SIG-M5 (cell line): ENCODE measurements around the gene XKR3.
"Not testable (repeated sequence)": the region's sequence is repeated elsewhere in the genome, so short reads cannot be mapped to it uniquely, and the experiment has no call there.

Experiments used
- DNase-seq: peaks from one replicate; lab custom pipeline; 2025; lab: John Stamatoyannopoulos, UW

Gene XKR3

DNA sequence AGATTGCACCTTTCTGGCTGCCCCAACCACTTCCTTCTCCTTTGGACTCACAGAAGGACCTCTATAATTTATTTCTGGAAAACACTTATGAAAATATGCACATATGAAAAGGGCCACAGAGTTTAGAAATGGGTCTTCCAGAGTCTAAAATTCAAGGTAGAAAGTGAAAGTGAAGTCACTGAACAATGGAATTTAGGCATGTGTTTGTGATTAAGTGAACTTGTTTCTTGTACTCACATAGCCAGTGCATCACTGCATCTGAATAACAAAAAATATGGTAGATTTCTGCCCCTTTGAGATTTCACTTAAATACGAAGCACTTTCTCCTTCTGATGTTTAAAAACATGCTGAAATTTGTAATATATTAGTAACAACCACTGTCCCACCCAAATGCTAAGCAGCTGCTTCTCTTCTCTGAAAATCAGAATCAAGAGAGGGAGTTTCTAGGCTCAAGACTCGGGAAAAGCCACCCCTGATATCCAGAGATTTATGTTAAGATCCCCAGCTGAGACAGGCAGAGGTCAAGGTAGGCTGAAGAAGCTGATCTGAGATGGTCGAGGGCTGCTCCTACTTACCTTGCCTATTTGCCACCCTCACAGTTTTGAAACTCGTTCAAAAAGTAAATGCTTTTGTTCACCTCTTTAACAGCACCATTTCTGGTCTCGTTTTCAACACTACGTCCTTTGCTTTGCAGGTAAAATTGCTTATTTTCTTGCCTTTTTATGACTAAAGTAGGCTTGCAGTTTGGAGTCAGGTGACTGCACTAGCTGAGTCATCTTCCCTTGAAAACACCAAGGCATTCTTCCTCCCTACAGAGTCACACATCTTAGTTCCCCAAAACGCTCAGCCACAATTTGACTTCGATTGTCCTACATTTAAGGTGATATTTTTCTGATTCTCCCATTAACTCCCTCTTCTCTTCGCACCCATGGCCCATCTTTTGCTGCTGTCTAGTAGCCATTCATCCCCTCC is at the start of gene XKR3:
Gene XKR3 (minus strand): TSS at position 696 of the 972 bp plus-strand sequence. CDS start 17,338 bp downstream, outside the sequence.
- peak; percentile 24 for DNase-seq

DNA sequence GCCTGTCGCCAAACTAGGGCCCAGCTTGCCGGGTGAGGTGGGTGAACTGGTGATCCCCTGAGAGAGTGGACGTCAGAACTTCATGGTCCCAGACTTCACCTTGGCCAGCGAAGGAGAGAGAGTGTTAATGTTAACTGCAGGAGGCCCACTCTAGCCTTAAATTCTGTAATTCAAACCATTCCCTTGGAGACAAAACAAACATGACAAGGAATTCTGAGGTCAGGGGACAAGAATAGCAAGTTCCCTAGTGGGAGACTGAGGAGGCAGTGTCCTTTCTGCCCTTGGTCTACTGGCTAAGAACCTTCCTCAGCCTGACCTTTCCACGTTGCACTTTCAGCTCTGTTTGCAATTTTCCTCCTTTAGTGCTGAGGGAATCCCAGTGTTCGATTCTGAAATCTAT is 44.4 kb upstream of the XKR3 start:
- not testable (repeated sequence) for DNase-seq

DNA sequence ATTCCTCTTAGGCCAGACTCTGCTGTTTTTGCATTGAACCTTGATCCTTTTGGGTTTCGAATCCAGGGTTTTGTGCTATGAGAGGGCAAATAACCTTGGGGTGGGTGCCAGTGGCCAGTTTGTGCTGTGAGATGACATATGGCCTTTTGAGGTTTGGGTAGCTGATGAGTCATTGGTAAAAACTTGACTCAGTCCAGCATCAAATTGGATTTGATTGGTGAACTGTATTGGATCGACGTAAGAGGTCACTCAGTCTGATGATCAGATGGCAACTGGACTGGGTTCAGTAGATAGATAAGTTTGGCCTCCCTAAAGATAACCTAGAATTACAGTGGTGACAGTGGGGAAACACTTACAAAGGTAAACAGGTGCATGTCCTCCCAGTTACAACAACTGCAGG is 41.0 kb upstream of the XKR3 start:
- no peak for DNase-seq

DNA sequence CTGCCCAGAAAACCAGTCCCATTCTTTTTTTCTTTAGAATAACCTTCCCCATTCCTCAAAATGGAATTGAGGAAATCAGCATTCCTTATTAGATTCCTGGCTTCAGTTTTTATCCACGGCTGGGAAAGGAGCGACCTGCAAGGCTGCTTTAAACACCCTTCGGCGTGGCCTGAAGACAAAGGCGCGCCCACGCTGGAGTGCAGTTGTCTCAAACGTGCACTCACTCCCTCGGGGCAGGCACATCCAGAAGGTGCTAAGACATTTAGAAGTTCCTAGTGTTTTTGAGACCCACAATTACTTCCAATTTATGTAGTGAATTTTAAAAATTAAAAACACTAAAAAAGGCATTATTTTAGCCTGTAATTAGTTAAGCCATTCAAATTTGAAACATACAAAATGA is 31.6 kb upstream of the XKR3 start:
- not testable (repeated sequence) for DNase-seq

DNA sequence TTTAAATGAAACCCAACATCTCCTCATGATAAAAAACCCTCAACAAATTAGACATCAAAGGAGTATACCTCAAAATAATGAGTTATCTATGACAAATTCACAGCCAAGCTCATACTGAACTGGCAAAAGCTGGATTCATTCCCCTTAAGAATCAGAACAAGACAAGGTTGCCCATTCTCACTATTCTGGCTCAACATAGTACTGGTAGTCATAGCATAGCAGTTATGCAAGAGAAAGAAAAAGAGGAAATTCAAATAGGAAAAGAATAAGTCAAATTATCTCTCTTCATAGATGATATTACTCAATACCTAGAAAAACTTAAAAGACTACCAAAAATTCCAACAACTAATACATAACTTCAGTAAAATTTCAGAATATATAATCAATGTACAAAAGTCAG is 29.4 kb upstream of the XKR3 start:
- DNase-seq: no peak

DNA sequence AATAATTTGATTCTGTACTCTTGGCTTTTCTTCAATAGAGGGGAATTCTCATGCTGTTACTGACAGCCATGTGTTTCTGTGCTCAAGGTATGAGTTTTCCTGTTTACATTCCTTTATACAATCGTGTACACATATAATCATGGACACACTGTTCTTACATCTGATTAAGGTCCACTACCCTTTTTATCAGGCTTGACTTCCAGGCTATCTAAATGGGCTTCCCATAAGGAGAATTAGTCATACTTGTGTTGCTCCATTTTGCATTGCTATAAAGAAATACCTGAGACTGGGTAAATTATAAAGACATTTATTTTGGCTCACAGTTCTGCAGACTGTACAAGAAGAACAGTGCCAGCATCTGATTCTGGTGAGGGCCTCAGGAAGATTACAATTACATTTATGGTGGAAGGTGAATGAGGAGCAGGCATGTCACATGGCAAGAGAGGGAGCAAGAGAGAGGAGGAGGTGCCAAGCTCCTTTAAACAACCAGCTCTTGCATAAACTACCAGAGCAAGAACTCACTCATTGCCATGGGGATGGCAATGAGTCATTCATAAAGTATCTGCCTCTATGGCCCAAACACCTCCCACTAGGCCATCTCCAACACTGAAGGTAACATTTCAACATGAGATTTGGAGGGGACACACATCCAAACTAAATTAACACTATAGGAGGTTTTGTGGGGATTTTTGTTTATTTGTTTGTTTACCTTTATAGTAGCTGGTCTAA is 26.2 kb upstream of the XKR3 start:
- DNase-seq: not testable (repeated sequence)

DNA sequence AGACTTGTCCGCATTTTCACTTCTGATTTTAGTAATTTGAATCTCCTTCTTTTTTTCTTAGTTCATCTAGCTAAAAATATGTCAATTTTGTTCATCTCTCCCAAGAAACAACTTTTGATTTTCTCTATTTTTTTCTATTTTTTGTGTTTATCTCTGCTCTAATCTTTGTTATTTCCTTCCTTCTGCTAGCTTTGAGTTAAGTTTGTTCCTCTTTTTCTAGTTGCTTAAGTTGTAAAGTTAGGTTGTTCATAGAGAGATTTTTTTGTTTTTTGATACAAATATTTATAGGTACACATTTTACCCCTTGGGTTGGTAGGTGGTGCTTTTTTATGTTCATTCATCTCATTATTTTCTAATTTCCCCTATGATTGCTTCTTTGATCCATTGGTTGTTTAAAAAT is 22.1 kb upstream of the XKR3 start:
- no peak for DNase-seq

DNA sequence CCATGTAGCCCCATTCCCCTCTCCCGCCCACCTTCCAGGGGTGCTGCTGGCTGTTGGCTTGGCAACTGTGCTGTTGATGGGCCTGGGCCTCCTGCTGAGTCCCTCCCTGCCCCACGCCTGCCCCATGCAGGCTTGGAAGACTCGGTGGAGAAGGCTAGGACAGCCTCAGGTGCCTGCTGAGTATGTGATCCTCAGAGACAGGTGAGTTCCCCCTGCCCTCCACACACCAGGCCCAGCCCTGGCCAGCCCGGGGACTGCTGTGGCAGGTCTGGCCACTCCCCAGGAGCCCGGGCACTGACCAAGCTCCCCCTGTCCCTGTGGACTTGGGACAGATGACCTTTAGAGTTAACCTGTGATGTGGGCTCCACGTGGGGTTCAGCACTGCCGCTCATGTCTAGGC is 20.7 kb upstream of the XKR3 start:
- no peak for DNase-seq

DNA sequence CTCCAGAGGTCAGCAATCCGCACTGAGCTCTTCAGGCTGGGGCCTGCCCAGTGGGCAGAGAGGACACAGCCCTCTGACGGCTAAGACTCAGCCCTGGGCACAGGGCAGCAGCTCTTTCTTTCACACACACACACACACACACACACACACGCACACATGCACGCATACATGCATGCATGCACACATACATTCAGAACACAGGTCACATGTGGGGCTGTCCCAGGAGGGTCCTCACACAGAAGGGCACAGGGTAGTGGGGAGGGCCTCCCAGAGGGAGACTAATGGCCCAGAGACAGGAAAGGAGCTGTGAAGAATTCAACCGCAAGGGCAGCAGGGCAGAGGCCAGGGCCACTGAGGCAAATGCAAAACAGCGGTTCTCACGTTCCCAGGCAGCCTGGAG is 20.3 kb upstream of the XKR3 start:
- no peak for DNase-seq

DNA sequence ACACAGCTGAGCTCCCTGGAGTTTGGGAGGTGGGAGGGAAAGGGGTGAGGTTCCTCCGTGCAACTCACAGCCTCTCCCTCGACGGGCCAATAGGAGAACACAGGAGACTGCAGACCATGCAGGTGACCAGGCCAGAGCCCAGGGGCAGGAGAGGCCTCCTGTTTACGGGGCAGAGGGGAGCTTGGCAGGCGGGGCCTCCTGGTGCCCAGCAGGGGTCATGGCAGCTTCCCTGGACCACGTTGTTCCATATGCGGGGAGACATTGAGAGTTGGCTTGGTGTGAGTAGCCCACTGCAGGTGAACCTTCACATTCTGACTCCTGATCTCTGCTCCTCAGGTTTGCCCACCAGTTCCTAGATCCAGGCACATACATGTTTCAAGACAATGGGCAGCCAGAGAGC is 19.3 kb upstream of the XKR3 start:
- no peak for DNase-seq

DNA sequence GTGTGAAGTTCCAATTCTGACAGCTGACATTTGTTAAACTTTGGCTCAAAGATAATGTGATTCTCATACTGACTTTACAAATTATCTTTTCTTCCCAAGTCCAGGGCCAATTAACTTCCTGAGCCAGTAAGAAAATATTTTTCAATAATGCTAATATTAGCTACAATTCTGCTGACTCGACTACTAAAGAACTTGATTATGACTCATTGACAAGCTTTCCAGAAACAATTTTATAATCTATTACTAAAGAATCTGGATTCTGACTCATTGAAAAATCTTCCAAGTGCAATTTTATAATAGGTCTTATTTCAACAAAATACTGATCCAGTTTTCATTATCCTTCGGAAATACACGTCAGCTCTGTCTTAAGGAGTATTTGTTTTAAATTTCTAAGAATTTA is 12.9 kb upstream of the XKR3 start:
- no peak for DNase-seq

DNA sequence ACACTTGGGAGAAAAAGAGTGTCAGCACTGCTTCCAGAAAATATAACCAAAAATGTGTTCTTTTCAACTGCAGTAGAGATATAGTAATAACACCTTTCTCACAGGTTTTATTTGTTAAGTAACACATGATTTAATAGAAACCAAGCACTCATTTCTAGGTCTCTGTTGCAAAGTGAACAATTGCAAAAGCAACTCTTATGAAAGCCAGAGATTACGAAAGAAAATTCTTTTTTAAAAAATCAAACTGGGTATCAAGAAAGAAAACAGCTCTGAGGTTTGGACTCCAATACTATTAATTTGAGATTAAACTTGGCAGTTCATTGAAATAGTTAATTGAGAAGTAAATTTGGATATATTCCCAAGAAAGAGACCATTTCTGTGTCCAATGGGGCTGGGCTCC is 9.8 kb upstream of the XKR3 start:
- DNase-seq: no peak

DNA sequence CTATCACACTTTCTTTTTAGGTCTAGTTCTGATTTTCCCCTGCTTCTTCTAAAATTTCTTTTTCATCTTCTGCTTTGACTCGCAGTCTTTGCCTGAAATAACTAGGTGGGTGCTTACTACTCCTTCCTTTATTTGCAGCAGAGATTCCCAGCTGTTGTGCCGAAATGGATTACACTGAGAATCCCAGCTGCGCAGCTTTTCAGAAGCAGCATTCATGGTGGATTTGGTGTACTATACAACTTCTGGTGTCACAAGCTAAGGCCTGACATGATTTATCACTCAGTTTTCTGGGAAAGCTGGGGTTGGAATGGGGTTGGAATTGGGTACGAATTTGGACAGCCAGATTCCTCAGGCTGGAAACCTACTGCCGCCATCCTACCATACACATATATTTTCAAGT is 6.0 kb upstream of the XKR3 start:
- no peak for DNase-seq

DNA sequence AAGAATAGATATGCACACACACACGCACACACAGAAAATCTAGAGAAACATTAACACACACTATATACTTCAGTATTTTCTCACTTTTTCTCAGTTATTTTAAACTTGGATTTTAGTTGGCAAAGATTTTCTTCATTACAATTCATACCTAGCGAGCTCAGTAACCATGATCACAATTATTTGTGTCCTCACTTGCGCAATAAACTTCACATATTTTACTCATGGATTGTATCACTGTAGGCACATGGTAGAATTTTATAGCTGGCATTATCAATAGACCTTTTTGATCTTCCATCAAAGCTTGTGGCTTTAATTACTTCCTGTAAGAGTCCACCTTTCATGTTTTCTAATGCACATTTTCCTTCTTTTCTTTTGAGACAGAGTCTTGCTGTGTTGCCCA is 4.8 kb upstream of the XKR3 start:
- DNase-seq: no peak

DNA sequence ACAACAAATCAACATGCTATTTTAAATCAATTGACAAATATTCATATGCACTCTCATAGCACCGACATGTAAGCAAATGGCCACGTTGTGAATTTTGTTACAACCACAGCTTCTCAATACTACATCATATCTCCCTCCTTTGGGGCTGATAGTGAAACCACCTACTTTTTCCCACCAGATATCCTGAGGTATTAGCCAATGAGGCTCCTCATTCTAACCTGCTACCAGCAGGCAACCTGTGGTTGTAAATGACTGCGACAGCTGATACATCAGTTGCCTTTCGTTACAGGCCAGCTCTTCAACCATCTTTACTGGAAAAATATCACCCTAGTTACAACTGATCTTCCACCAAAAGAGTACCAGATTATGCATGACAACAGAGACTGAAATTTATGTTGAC is 3.7 kb upstream of the XKR3 start:
- DNase-seq: no peak

DNA sequence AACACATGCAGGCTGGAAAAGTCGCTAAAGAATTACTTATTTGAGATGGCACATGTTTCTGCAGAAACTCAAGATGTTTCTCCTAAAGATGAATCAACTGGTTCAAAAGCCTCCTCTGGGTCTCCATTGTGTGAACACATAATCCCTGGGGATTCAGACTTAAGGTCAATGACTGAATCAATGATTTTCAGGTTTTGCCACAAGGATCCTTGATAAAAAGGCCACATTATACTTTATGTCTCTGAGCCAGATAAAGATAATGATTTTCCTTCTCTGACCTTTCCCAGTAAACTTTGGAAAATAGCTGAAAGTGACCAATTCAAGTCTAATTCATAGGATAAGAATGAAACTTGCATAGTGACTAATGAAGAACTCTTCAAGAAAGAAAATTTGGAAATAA is 2.3 kb upstream of the XKR3 start:
- DNase-seq: no peak

DNA sequence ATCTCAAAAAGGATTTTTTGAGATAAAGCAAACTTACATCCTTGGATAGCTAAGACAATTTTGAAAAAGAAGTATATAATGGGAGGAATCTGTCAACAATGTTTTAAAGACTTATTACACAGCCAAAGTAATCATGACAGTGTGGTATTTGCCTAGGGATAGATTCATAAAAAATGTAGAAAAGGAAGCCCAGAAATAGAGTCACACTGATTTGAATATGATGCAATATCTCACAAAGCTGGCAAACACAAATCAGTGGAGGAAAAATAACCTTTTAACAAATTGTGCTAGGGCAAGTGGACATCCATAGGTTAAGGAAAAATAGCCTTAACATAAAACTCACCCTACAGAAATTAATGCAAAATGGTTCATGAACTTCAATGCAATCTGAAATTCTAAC is 6.0 kb downstream of the XKR3 start:
- DNase-seq: no peak

DNA sequence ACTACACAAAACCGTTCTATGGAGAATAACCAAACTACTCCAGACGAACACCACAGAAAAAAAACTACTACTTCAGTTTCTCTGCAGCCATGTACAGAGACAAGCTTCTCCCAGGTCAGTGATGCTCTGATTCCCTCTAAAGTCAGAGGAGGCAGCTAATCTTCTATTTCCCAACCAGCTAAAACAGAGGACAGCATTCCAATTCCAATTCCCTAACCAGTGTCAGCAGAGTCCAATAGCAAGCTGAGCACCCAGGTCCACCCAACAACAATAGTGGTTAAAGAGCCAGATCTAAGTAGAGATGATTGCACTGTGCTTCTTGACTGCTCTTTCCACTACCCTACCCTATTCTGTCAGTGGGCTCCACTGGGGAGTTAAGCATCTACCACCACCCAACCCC is 6.7 kb downstream of the XKR3 start:
- DNase-seq: no peak

DNA sequence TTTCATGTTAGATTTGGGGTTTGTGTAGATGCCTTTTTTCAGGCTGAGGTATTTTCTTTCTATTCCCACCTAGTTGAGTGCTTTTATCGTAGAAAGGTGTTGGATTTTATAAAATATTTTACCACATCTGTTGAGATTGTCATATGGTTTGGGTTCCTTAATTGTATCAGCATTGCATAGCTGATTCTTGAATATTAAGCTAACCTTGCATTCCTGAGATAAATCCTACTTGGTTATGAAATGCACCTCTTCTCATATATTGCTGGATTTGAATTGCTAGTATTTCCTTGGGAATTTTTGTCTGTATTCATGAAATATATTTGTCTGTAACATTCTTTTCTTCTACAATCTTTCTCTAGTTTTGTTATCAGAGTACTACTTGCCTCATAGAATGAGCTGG is 10.1 kb downstream of the XKR3 start:
- no peak for DNase-seq

DNA sequence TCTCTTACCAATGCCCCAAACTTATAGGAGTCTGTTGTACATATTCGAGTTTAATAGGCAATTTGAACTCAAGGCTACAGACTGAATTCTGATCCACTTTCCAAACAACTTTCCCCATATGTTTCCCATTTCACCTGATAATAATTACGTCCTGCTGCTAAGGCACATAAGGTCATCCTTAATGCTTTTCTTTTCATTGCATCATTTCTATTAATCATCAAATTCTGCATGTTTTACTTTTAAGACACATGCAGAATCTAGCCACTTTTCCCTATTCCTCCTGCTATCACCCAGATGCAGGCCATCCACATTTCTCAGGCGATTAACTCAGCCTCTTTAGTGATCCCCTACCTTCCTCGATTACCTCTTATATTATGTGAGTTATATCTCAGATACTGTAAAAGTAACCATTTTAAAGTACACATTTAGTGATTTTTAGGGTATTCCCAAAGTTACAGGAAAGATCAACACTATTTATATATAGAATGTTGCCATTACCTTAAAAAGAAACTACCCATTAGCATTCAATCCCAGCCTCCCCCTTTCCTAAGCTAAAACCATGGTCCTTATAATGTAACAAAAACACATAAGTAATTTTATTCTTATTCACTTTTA is 14.9 kb downstream of the XKR3 start:
- DNase-seq: no peak

DNA sequence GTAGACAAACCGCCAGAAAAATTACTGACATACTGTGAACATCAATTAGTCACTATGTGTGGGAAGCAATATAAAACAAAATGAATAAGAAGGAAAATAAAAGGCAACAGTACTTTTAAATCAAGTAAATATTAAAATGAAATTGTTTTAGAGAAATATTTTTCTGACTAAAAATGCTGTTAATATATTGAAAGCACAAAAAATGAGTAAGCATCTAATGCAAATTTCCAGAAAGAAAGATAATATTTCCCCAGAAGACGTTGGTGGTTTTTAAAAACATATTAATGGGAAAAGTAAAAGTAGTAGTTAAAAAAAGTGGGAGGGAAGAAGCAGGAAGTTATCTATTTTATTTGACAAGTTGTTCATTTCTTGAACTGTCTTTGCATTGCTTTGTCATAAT is 16.5 kb downstream of the XKR3 start:
- no peak for DNase-seq

DNA sequence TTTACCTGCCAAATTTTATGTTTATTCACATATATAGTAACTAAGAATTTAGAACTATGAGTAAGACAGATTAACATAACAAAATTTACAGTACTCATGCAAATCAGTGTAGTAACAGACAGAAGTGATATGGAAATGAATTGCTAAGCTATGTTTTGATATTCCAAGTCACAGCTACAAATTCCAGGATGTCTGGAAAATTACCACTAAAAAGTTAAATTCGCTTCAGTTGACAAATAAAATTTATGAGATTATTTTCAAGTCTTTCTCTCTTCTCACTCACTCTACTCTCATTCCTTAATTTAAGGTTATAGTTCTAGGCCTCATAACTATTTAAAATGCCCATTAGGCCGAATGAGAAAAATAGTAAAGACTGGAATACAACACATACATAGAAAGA is 18.1 kb downstream of the XKR3 start:
- no peak for DNase-seq

DNA sequence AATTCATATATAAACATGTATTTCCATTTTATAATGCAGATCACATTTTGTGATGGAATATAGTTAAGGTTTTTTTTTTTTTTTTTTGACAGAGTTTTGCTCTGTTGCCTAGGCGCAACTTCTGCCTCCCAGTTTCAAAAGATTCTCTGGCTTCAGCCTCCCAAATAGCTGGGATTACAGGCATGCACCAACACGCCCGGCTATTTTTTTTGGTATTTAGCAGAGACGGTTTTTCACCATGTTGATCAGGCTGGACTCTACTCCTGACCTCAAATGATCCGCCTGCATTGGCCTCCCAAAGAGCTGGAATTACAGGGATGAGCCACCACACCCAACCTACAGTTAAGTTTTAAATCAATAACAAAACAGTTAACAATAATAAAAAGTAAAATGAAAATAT is 18.8 kb downstream of the XKR3 start:
- DNase-seq: no peak
